Vagina (tissue), 2 donors: ENCODE measurements around the gene AOX1. TPM values are rescaled to one million over a fixed set of nuclear protein-coding genes. Genes with fewer than 3 reads are reported as not detected.
"Not testable (repeated sequence)": the region's sequence is repeated elsewhere in the genome, so short reads cannot be mapped to it uniquely, and the experiment has no call there.

Source experiments
- DNase-seq, 2 donors: peaks; one replicate each; pipeline ENCODE4 v3.0.0-alpha.2; 2017; ENCODE audit errors: extremely low spot score in 2 of 2
- H3K27ac ChIP-seq: fragments of 200-600 bp; sonication (generic); one replicate; pipeline ENCODE4 v1.5.1; 2019
- H3K27me3 ChIP-seq: fragments of 200-600 bp; sonication (generic); one replicate; pipeline ENCODE4 v1.5.1; 2019
- H3K36me3 ChIP-seq, 2 donors: fragments of 200-600 bp; sonication (generic); one replicate each; pipeline ENCODE4 v1.5.1; 2017 to 2019
- H3K4me1 ChIP-seq: fragments of 200-600 bp; sonication (generic); one replicate; pipeline ENCODE4 v1.5.1; 2019
- H3K4me3 ChIP-seq, 2 donors: fragments of 200-600 bp; sonication (generic); 1 replicate in 1 of 2; 2 replicates in 1 of 2; pipeline ENCODE4 v1.5.1; 2016 to 2019
- H3K9me3 ChIP-seq: fragments of 200-600 bp; sonication (generic); one replicate; pipeline ENCODE4 v1.5.1; 2019
- POLR2A ChIP-seq, 2 donors: fragments of 450-650 bp; IDR thresholded peaks; one replicate each; pipeline ENCODE4 v1.6.1; 2017; ENCODE audit warnings: antibody characterized with exemption in 2 of 2, mild to moderate bottlenecking in 2 of 2, moderate library complexity in 2 of 2
- POLR2AphosphoS5 ChIP-seq, 2 donors: sonication (generic); formaldehyde crosslinking; IDR thresholded peaks; one replicate each; pipeline ENCODE4 v1.9.0; 2017; ENCODE audit warnings: antibody characterized with exemption in 2 of 2, mild to moderate bottlenecking in 2 of 2, low read depth in 1 of 2; ENCODE audit not compliant: insufficient read depth in 1 of 2
- intact Hi-C: fragments of 100-400 bp; cut with DNase I; formaldehyde crosslinking; loops from one replicate; pipeline ENCODE4 v1.15.1; 2023
- total RNA-seq: library from RNA; depleted of rRNA; stranded (reverse); fragments of >200 nt; gene quantifications from one replicate; pipeline ENCODE4 v1.2.3, GENCODE V29; 2016
- TF ChIP-seq, protein P1 (sequence below), 3 experiments: fragments of 450-650 bp in 2 of 3; fragments of 200-600 bp in 1 of 3; sonication (generic) in 1 of 3; IDR thresholded peaks; one replicate each; pipeline ENCODE4 v1.5.1; 2017 to 2019; ENCODE audit warnings: antibody characterized with exemption in 3 of 3, mild to moderate bottlenecking in 2 of 3, moderate library complexity in 2 of 3

Gene AOX1
- total RNA-seq, 1 donor from 2014 or later = 84.5 TPM

DNA sequence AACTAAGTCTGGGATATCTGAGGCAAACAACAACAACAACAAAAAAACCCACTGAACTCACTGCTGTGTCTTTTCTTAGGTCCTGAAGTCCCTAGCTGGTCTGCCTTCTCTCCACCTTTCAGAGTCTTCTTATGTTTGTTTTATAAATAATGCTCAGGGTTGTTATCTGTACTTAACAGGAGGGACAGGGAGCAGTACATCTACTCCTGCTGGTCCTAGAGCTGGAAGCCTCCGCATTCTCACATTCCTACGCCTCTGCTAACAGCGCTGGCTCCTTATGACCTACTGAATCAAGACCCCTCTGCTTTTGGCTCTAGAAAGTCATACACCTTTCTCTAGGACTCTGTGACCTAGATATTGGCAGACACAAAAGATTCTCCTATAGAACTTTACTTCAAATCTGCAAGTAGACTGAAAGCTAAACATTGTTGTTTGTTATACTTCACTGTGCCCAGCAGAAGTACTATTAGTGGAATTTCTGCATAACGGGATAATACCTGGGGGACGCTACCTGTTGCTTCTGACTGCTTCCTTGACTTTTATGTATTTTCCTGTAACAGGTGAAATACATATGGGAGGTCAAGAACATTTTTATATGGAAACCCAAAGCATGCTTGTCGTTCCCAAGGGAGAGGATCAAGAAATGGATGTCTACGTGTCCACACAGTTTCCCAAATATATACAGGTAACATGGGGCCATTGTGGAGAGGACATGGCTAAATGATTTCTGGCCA is 48.6 kb downstream of the AOX1 start:
- H3K4me3 ChIP-seq = no peak overlapping the region
- TF ChIP-seq, protein P1, sequence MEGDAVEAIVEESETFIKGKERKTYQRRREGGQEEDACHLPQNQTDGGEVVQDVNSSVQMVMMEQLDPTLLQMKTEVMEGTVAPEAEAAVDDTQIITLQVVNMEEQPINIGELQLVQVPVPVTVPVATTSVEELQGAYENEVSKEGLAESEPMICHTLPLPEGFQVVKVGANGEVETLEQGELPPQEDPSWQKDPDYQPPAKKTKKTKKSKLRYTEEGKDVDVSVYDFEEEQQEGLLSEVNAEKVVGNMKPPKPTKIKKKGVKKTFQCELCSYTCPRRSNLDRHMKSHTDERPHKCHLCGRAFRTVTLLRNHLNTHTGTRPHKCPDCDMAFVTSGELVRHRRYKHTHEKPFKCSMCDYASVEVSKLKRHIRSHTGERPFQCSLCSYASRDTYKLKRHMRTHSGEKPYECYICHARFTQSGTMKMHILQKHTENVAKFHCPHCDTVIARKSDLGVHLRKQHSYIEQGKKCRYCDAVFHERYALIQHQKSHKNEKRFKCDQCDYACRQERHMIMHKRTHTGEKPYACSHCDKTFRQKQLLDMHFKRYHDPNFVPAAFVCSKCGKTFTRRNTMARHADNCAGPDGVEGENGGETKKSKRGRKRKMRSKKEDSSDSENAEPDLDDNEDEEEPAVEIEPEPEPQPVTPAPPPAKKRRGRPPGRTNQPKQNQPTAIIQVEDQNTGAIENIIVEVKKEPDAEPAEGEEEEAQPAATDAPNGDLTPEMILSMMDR (IDR thresholded peaks at IDR 0.05) = no peak
- TF ChIP-seq POLR2AphosphoS5 (IDR thresholded peaks at IDR 0.05; ENCODE audit: insufficient read depth in 1 of 2, low read depth in 1 of 2) (no peak), POLR2A (IDR thresholded peaks at IDR 0.05) (no peak)
- no peaks in the 10 kb centered on the region for H3K9me3 ChIP-seq
- DNase-seq = no peak
- H3K27ac ChIP-seq = no peak overlapping the region
- intact Hi-C loops = no loop called here
- H3K4me1 ChIP-seq = no peaks in the 10 kb centered on the region
- H3K27me3 ChIP-seq = no peaks in the 10 kb centered on the region
- no peaks in the 10 kb centered on the region for H3K36me3 ChIP-seq

DNA sequence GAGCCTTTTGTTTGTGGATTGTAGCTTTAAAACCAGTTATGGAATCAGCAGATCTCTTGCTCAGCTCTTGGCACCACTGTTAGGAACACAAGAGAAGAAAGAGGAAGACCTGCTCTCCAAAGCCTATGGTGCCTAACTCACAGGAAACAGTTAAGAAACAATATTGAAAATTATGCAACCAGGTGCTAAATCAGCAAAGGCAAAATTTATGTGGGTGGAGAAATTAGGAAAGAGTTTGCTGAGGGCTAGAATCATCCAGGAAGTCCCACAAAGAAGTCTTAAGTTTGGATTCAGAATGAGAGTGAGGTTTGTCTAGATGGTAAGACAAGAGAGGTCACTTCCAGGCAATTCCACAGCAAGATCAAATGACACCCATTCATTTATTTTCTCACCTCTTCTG is 49.4 kb downstream of the AOX1 start:
- TF ChIP-seq POLR2A (IDR thresholded peaks at IDR 0.05) = no peak
- no peak for TF ChIP-seq POLR2AphosphoS5 (IDR thresholded peaks at IDR 0.05; ENCODE audit: insufficient read depth in 1 of 2, low read depth in 1 of 2)
- TF ChIP-seq, protein P1 (IDR thresholded peaks at IDR 0.05) = no peak
- no peaks in the 10 kb centered on the region for H3K36me3 ChIP-seq
- H3K27ac ChIP-seq = no peak overlapping the region
- H3K9me3 ChIP-seq = no peaks in the 10 kb centered on the region
- no peaks in the 10 kb centered on the region for H3K27me3 ChIP-seq
- no peaks in the 10 kb centered on the region for H3K4me1 ChIP-seq
- no peak overlapping the region for H3K4me3 ChIP-seq
- intact Hi-C loops = no loop called here
- no peak for DNase-seq

DNA sequence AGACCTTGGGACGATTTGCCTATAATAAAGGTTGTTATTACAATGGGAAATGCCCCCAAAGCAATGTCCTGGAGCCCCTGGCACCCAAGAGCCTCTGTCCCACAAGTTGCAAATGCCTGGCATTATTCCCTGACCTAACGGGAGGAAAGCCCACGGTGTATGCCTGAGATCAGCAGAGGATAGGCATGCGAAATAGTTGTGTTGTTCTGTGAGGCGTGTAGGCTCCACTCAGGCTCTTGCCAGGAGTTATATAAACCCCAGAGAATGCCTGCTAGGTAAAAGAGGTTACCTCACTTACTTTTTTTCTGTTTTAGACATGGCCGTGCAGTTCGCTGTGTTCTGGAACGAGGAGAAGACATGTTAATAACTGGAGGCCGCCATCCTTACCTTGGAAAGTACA is 52.1 kb downstream of the AOX1 start:
- no peaks in the 10 kb centered on the region for H3K9me3 ChIP-seq
- H3K4me3 ChIP-seq = no peak overlapping the region
- H3K4me1 ChIP-seq = no peaks in the 10 kb centered on the region
- no peak for TF ChIP-seq POLR2AphosphoS5 (IDR thresholded peaks at IDR 0.05; ENCODE audit: insufficient read depth in 1 of 2, low read depth in 1 of 2)
- no peak for TF ChIP-seq POLR2A (IDR thresholded peaks at IDR 0.05)
- TF ChIP-seq, protein P1 (IDR thresholded peaks at IDR 0.05) = no peak
- intact Hi-C loops = no loop called here
- no peak overlapping the region for H3K27ac ChIP-seq
- no peaks in the 10 kb centered on the region for H3K36me3 ChIP-seq
- DNase-seq = no peak
- H3K27me3 ChIP-seq = no peaks in the 10 kb centered on the region

DNA sequence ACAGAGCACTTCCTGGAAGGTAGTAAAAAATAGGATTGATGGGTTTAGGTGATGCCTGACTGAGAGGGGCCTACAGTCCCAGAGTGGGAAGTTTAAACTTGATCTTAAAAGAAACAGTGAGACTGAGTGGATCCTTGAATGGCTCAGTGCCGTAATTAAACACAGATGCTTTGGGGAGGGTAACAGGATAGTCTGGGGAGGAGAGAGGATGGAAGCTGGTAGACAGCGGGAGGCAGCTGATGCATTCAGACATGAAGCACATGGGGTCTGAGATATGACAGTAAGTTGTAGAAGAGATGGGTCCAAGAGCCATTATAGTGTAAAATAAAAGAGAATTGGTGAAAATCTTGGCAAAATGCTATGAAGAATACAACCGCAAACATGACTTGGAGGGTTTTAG is 54.4 kb downstream of the AOX1 start:
- DNase-seq = no peak
- Histone ChIP-seq H3K27ac (no peak overlapping the region), H3K9me3 (no peaks in the 10 kb centered on the region), H3K36me3 (no peaks in the 10 kb centered on the region), H3K27me3 (no peaks in the 10 kb centered on the region), H3K4me3 (no peak overlapping the region), H3K4me1 (no peaks in the 10 kb centered on the region)
- intact Hi-C loops = no loop called here
- TF ChIP-seq POLR2AphosphoS5 (IDR thresholded peaks at IDR 0.05; ENCODE audit: insufficient read depth in 1 of 2, low read depth in 1 of 2) (no peak), POLR2A (IDR thresholded peaks at IDR 0.05) (no peak)
- TF ChIP-seq, protein P1 (IDR thresholded peaks at IDR 0.05) = no peak

DNA sequence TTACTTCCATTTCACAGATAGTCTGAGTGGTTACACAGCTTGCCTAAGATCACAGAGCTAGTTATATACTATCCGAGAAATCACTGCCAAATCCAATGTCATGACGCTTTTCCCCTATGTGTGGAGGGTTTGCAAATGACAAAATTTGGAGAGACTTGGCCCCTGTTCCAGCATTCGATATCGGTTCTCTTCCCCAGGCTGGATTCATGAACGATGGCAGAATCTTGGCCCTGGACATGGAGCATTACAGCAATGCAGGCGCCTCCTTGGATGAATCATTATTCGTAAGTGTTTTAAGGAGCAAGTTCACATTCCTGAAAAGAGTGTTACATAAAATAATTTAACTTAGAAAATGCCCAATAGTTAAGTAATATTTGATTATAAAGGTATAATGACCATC is 55.1 kb downstream of the AOX1 start:
- no peaks in the 10 kb centered on the region for H3K4me1 ChIP-seq
- no peaks in the 10 kb centered on the region for H3K9me3 ChIP-seq
- no peaks in the 10 kb centered on the region for H3K36me3 ChIP-seq
- intact Hi-C loops = no loop called here
- no peaks in the 10 kb centered on the region for H3K27me3 ChIP-seq
- no peak overlapping the region for H3K4me3 ChIP-seq
- H3K27ac ChIP-seq = no peak overlapping the region
- DNase-seq = no peak
- TF ChIP-seq POLR2AphosphoS5 (IDR thresholded peaks at IDR 0.05; ENCODE audit: insufficient read depth in 1 of 2, low read depth in 1 of 2) (no peak), POLR2A (IDR thresholded peaks at IDR 0.05) (no peak)
- TF ChIP-seq, protein P1 (IDR thresholded peaks at IDR 0.05) = no peak

DNA sequence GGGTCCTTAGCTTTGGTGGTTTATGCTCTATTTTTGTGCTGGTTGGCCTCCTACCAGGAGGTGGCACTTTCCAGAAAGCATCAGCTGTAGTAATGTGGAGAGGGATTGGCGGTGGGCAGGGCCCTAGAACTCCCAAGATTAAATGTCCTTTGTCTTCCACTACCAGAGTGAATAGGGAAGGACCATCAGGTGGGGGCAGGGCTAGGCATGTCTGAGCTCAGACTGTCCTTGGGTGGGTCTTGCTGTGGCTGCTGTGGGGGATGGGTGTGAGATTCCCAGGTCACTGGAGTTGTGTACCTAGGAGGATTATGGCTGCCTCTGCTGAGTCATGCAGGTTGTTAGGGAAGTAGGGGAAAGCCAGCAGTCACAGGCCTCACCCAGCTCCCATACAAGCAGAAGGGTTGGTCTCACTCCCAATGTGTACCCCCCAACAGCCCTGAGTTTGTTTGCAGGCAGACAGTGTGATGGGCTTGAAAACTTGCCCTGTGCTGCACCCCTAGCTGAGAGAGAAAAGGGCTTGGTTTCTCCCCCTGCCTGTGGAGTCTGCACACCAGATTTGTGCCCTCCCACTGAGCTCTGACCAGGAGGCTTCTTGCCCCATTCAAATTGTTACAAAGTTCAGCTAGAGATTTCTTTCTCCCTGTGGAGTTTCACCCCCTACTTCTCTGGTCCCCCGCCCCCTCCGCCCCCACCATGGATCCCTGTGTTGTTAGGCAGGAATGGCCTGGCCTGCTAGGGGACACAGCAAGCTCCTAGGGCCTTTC is 62.9 kb downstream of the AOX1 start:
- intact Hi-C loops, H3K9me3 ChIP-seq, H3K4me3 ChIP-seq, H3K4me1 ChIP-seq, H3K36me3 ChIP-seq, H3K27me3 ChIP-seq, H3K27ac ChIP-seq, DNase-seq: not testable (repeated sequence)
